CD14-positive monocyte (primary cell): Measurements from ENCODE around the gene VN1R2. TPM values are rescaled to one million over a fixed set of nuclear protein-coding genes. Genes with fewer than 3 reads are reported as not detected.

Experiments used
- DNase-seq, 3 donors: peaks; one replicate each; pipeline ENCODE4 v3.0.0-alpha.2; 2011 to 2022
- H2AFZ ChIP-seq: 2 replicates; pipeline ENCODE4 v1.6.0; 2012; ENCODE audit warnings: mild to moderate bottlenecking, low read depth, low read length, inconsistent platforms; ENCODE audit not compliant: insufficient read depth, poor library complexity, severe bottlenecking
- H3K27ac ChIP-seq, 2 donors: 1 replicate in 1 of 2; 2 replicates in 1 of 2; pipeline ENCODE4 v1.5.1; 2012 to 2013; ENCODE audit warnings: low read length in 2 of 2, control low read depth in 1 of 2, inconsistent platforms in 1 of 2, low read depth in 1 of 2, mild to moderate bottlenecking in 1 of 2
- H3K27me3 ChIP-seq, 2 donors: one replicate each; pipeline versions ENCODE4 v1.6.0 to v1.6.1; 2011 to 2013; ENCODE audit warnings: low read length in 2 of 2; ENCODE audit not compliant: control insufficient read depth in 2 of 2, insufficient read depth in 2 of 2
- H3K36me3 ChIP-seq, 2 donors: replicated peaks in 1 of 2; 1 replicate in 1 of 2; 2 replicates in 1 of 2; pipeline versions ENCODE4 v1.5.1 to v1.6.1; 2012 to 2013; ENCODE audit warnings: low read length in 2 of 2, control low read depth in 1 of 2, inconsistent platforms in 1 of 2, mild to moderate bottlenecking in 1 of 2; ENCODE audit not compliant: insufficient read depth in 2 of 2, control insufficient read depth in 1 of 2
- H3K4me1 ChIP-seq, 2 donors: 1 replicate in 1 of 2; 2 replicates in 1 of 2; pipeline versions ENCODE4 v1.5.1 to v1.6.1; 2012 to 2013; ENCODE audit warnings: low read length in 2 of 2, control low read depth in 1 of 2, inconsistent platforms in 1 of 2, mild to moderate bottlenecking in 1 of 2, moderate library complexity in 1 of 2; ENCODE audit not compliant: insufficient read depth in 2 of 2, control insufficient read depth in 1 of 2
- H3K4me2 ChIP-seq: replicated peaks from 2 replicates; pipeline ENCODE3; 2012; ENCODE audit warnings: low read length, moderate library complexity, mild to moderate bottlenecking; ENCODE audit not compliant: poor library complexity, severe bottlenecking; ENCODE audit errors: extremely low read depth
- H3K4me3 ChIP-seq, 3 experiments: fragments of 200-600 bp in 1 of 3; sonication (generic) in 1 of 3; replicated peaks in 1 of 3; 1 replicate in 2 of 3; 2 replicates in 1 of 3; pipeline ENCODE4 v1.5.1; 2011 to 2013; ENCODE audit warnings: low read length in 3 of 3, mild to moderate bottlenecking in 3 of 3, control low read depth in 2 of 3, low read depth in 2 of 3, inconsistent platforms in 1 of 3, moderate library complexity in 1 of 3
- H3K79me2 ChIP-seq: 2 replicates; pipeline ENCODE4 v1.6.0; 2012; ENCODE audit warnings: mild to moderate bottlenecking, control low read depth, inconsistent platforms, low read length, moderate library complexity; ENCODE audit not compliant: insufficient read depth
- H3K9ac ChIP-seq: 2 replicates; pipeline ENCODE4 v1.6.0; 2017; ENCODE audit warnings: low read length, mild to moderate bottlenecking; ENCODE audit not compliant: insufficient read depth, poor library complexity, severe bottlenecking
- H3K9me3 ChIP-seq, 2 donors: replicated peaks in 1 of 2; 1 replicate in 1 of 2; 2 replicates in 1 of 2; pipeline versions ENCODE4 v1.5.1 to v1.6.1; 2012 to 2013; ENCODE audit warnings: low read length in 2 of 2, control low read depth in 1 of 2; ENCODE audit not compliant: control insufficient read depth in 1 of 2, insufficient read depth in 1 of 2
- H4K20me1 ChIP-seq: 2 replicates; pipeline ENCODE4 v1.6.0; 2012; ENCODE audit warnings: mild to moderate bottlenecking, low read length, control low read depth, moderate library complexity; ENCODE audit not compliant: insufficient read depth
- H3K27ac Mint-ChIP-seq, 7 donors: one replicate each; pipeline ENCODE4 v1.8.0; 2020; ENCODE audit warnings: mild to moderate bottlenecking in 7 of 7, mixed read lengths in 7 of 7, moderate library complexity in 6 of 7, inconsistent platforms in 2 of 7
- H3K27me3 Mint-ChIP-seq, 3 donors: one replicate each; pipeline ENCODE4 v1.8.0; 2021 to 2022; ENCODE audit warnings: low read depth in 3 of 3, mild to moderate bottlenecking in 3 of 3, mixed read lengths in 3 of 3, moderate library complexity in 3 of 3, inconsistent platforms in 1 of 3
- H3K36me3 Mint-ChIP-seq, 2 donors: one replicate each; pipeline ENCODE4 v1.8.0; 2020; ENCODE audit warnings: mixed read lengths in 2 of 2, inconsistent platforms in 1 of 2, mild to moderate bottlenecking in 1 of 2
- H3K4me1 Mint-ChIP-seq: one replicate; pipeline ENCODE4 v1.8.0; 2020; ENCODE audit warnings: mild to moderate bottlenecking, mixed read lengths
- H3K4me3 Mint-ChIP-seq, 2 donors: one replicate each; pipeline ENCODE4 v1.8.0; 2020; ENCODE audit warnings: mild to moderate bottlenecking in 2 of 2, mixed read lengths in 2 of 2, moderate library complexity in 1 of 2
- H3K9me3 Mint-ChIP-seq, 7 donors: one replicate each; pipeline ENCODE4 v1.8.0; 2020 to 2022; ENCODE audit warnings: mixed read lengths in 7 of 7, mild to moderate bottlenecking in 6 of 7, moderate library complexity in 6 of 7, inconsistent platforms in 2 of 7
- CTCF ChIP-seq: fragments of 200-600 bp; IDR thresholded peaks from one replicate; pipeline ENCODE4 v1.8.0; 2022; ENCODE audit warnings: antibody characterized with exemption, mild to moderate bottlenecking
- WGBS: methylation state at CpG from one replicate; pipeline ENCODE4 v1.1.5; 2013; ENCODE audit warnings: missing lambda C conversion rate; ENCODE audit not compliant: insufficient coverage; 5-methylcytosine and 5-hydroxymethylcytosine counted together
- intact Hi-C, 2 donors: fragments of 100-400 bp; cut with micrococcal nuclease; formaldehyde crosslinking; loops; one replicate each; pipeline versions ENCODE4 v1.15.0 to v1.15.1; 2023
- polyA plus RNA-seq, 3 donors: library from polyadenylated mRNA; depleted of rRNA in 1 of 3; unstranded in 2 of 3; stranded (reverse) in 1 of 3; fragments of 300-500 nt in 2 of 3; fragments of >200 nt in 1 of 3; fragmentation: Illumina TruSeq in 2 of 3; gene quantifications; 1 replicate in 2 of 3; 2 replicates in 1 of 3; pipeline ENCODE4 v1.2.3, GENCODE V29; 2012 to 2021

VN1R2 gene
- polyA plus RNA-seq, 3 donors, result not detected

GRCh38 chr19:53285087-53285486 lies 27.0 kb downstream of the VN1R2 start:
- H3K4me1 ChIP-seq, result no peaks in the 10 kb centered on the region
- H4K20me1 ChIP-seq, result no peaks in the 10 kb centered on the region
- H3K4me3 ChIP-seq, result no peak overlapping the region
- peaks cover 32 to 74% (median 58%) of the 10 kb centered on the region in 7 donors for H3K9me3 Mint-ChIP-seq
- H3K79me2 ChIP-seq, result no peaks in the 10 kb centered on the region
- H3K27me3 ChIP-seq, result no peaks in the 10 kb centered on the region
- no peaks in the 10 kb centered on the region for H3K36me3 ChIP-seq
- H3K9ac ChIP-seq, result no peak overlapping the region
- no CpG with 5 or more reads among the region's 4 CpGs for WGBS
- TF ChIP-seq CTCF, result no peak
- no peak overlapping the region for H2AFZ ChIP-seq
- H3K27ac Mint-ChIP-seq, result no peak overlapping the region
- no peaks in the 10 kb centered on the region for H3K27me3 Mint-ChIP-seq
- no peaks in the 10 kb centered on the region for H3K36me3 Mint-ChIP-seq
- no peaks in the 10 kb centered on the region for H3K4me1 Mint-ChIP-seq
- no peak overlapping the region for H3K4me3 Mint-ChIP-seq
- intact Hi-C loops, result no loop called here
- H3K27ac ChIP-seq, result no peak overlapping the region
- no peak for DNase-seq
- H3K9me3 ChIP-seq, result peaks cover 47 to 71% of the 10 kb centered on the region in 2 donors
- H3K4me2 ChIP-seq, result no peak overlapping the region

- Histone ChIP-seq H3K36me3 (no peaks in the 10 kb centered on the region), H3K9ac (no peak overlapping the region), H3K4me2 (no peak overlapping the region), H3K27me3 (no peaks in the 10 kb centered on the region), H3K4me3 (no peak overlapping the region), H3K27ac (no peak overlapping the region), H3K9me3 (peaks cover 68 to 77% of the 10 kb centered on the region in 2 donors), H3K79me2 (no peaks in the 10 kb centered on the region), H4K20me1 (no peaks in the 10 kb centered on the region), H3K4me1 (no peaks in the 10 kb centered on the region), H2AFZ (no peak overlapping the region)
- Mint-ChIP-seq H3K4me1 (no peaks in the 10 kb centered on the region), H3K9me3 (peaks cover 32 to 82% (median 64%) of the 10 kb centered on the region in 7 donors), H3K36me3 (no peaks in the 10 kb centered on the region), H3K4me3 (no peak overlapping the region), H3K27ac (no peak overlapping the region), H3K27me3 (no peaks in the 10 kb centered on the region)
- no peak for TF ChIP-seq CTCF
- DNase-seq, result no peak
- intact Hi-C loops, result no loop called here
- WGBS, result 89% methylated on average over 41 of the region's 47 CpGs
Measured at GRCh38 chr19:53290758-53291549, 32.9 kb downstream of the VN1R2 start.
